K562 treated with DMSO at 1 percent for 24 hours (cell line): Measurements from ENCODE around the gene CYP4F3. TPM values are rescaled to one million over a fixed set of nuclear protein-coding genes. Genes with fewer than 3 reads are reported as not detected.

ENCODE experiments used
- total RNA-seq: library from RNA; unstranded; fragments of 300-600 nt; gene quantifications from 2 replicates; pipeline ENCODE4 v1.2.3, GENCODE V29; 2022; ENCODE audit warnings: low read depth; ENCODE audit not compliant: insufficient read depth

CYP4F3 gene
- total RNA-seq: 0.06 TPM in 1 of 2 replicates, not detected in the other

GRCh38 chr19:15640294-15640903 lies at the start of gene CYP4F3:
TSS of gene CYP4F3 (plus strand) at chr19:15640897. CDS start at chr19:15641416, 519 bp downstream.

GRCh38 chr19:15614507-15615379 lies 26.0 kb upstream of the CYP4F3 start, which contains the start of gene CYP4F8:
TSS of gene CYP4F8 (plus strand) at chr19:15615218. CDS start at chr19:15615617, 399 bp downstream.

GRCh38 chr19:15672580-15673175 lies 32.0 kb downstream of the CYP4F3 start, which contains the start of gene CYP4F12:
TSS of gene CYP4F12 (plus strand) at chr19:15673087. CDS start at chr19:15673530, 443 bp downstream.

Other genes starting within 250 kb of the CYP4F3 start
- 111 and 113 TPM in 2 replicates for gene AKAP8L, start 221.9 kb upstream of the CYP4F3 start, total RNA-seq
- gene WIZ, start 190.9 kb upstream of the CYP4F3 start, total RNA-seq: 20.2 and 21.1 TPM in 2 replicates
- 0.17 TPM in 1 of 2 replicates, not detected in the other for gene RASAL3, start 176.4 kb upstream of the CYP4F3 start, total RNA-seq
- gene PGLYRP2, start 161.4 kb upstream of the CYP4F3 start, total RNA-seq: not detected in 2 replicates
- not detected in 2 replicates for gene CYP4F22, start 132.4 kb upstream of the CYP4F3 start, total RNA-seq
- not detected in 2 replicates for gene CYP4F8, start 25.7 kb upstream of the CYP4F3 start, total RNA-seq
- 0.12 TPM in 1 of 2 replicates, not detected in the other for gene CYP4F12, start 32.2 kb downstream of the CYP4F3 start, total RNA-seq
- gene OR10H2, start 87.1 kb downstream of the CYP4F3 start, total RNA-seq: not detected in 2 replicates
- gene OR10H3, start 97.1 kb downstream of the CYP4F3 start, total RNA-seq: not detected in 2 replicates
- not detected in 2 replicates for gene OR10H5, start 146.8 kb downstream of the CYP4F3 start, total RNA-seq
- not detected in 2 replicates for gene OR10H1, start 174.8 kb downstream of the CYP4F3 start, total RNA-seq